Measurements from ENCODE around the gene HNRNPM. TPM values are rescaled to one million over a fixed set of nuclear protein-coding genes. Genes with fewer than 3 reads are reported as not detected.

Gene HNRNPM
- total and polyA plus RNA-seq, 2 experiments from 2014 or later = 69.3 to 159 TPM

GRCh38 chr19:8517551-8518442 is 73.0 kb downstream of the HNRNPM start:
- H3K9me2 ChIP-seq (replicated peaks; ENCODE audit: insufficient read depth) = no peaks in the 10 kb centered on the region
- H3K9me3 ChIP-seq (ENCODE audit: low read depth) = no peaks in the 10 kb centered on the region
- H3K4me1 ChIP-seq (ENCODE audit: insufficient read depth) = peaks cover 11% of the 10 kb centered on the region
- no peaks in the 10 kb centered on the region for H3K36me3 ChIP-seq (replicated peaks; ENCODE audit: insufficient read depth, low read depth)
- H3K27me3 ChIP-seq = no peaks in the 10 kb centered on the region
- DNase-seq (ENCODE audit: low spot score) = no peak
- H3K27ac ChIP-seq = no peak overlapping the region
- WGBS (ENCODE audit: low lambda C conversion rate, missing lambda C conversion rate) = 58% methylated on average over 10 of the region's 10 CpGs
- peaks cover 4% of the 10 kb centered on the region for H3K79me2 ChIP-seq
- no peak overlapping the region for H3K4me2 ChIP-seq
- TF ChIP-seq EZH2phosphoT487 (IDR thresholded peaks at IDR 0.05; ENCODE audit: low read depth, severe bottlenecking, unreplicated experiment) = no peak
- no peak for TF ChIP-seq EZH2 (IDR thresholded peaks at IDR 0.05; ENCODE audit: borderline replicate concordance)
- TF ChIP-seq CTCF (IDR thresholded peaks at IDR 0.05; ENCODE audit: poor library complexity) = no peak
- H4K20me1 ChIP-seq (ENCODE audit: insufficient read depth, poor library complexity, severe bottlenecking) = no peaks in the 10 kb centered on the region
- no peak overlapping the region for H3K4me3 ChIP-seq
- no peak overlapping the region for H2AFZ ChIP-seq

GRCh38 chr19:8518536-8518935 is 73.8 kb downstream of the HNRNPM start:
- no peak for TF ChIP-seq EZH2phosphoT487 (IDR thresholded peaks at IDR 0.05; ENCODE audit: low read depth, severe bottlenecking, unreplicated experiment)
- TF ChIP-seq EZH2 (IDR thresholded peaks at IDR 0.05; ENCODE audit: borderline replicate concordance) = no peak
- TF ChIP-seq CTCF (IDR thresholded peaks at IDR 0.05; ENCODE audit: poor library complexity) = no peak
- H3K27me3 ChIP-seq = no peaks in the 10 kb centered on the region
- no peak for DNase-seq (ENCODE audit: low spot score)
- no peaks in the 10 kb centered on the region for H3K36me3 ChIP-seq (replicated peaks; ENCODE audit: insufficient read depth, low read depth)
- peaks cover 5% of the 10 kb centered on the region for H3K4me1 ChIP-seq (ENCODE audit: insufficient read depth)
- H3K4me3 ChIP-seq = no peak overlapping the region
- H3K27ac ChIP-seq = no peak overlapping the region
- no peaks in the 10 kb centered on the region for H3K79me2 ChIP-seq
- H4K20me1 ChIP-seq (ENCODE audit: insufficient read depth, poor library complexity, severe bottlenecking) = no peaks in the 10 kb centered on the region
- no peak overlapping the region for H2AFZ ChIP-seq
- WGBS (ENCODE audit: low lambda C conversion rate, missing lambda C conversion rate) = 87% methylated on average over 11 of the region's 11 CpGs
- H3K9me2 ChIP-seq (replicated peaks; ENCODE audit: insufficient read depth) = no peaks in the 10 kb centered on the region
- H3K4me2 ChIP-seq = no peak overlapping the region
- H3K9me3 ChIP-seq (ENCODE audit: low read depth) = no peaks in the 10 kb centered on the region

GRCh38 chr19:8519388-8519787 is 74.6 kb downstream of the HNRNPM start:
- Histone ChIP-seq H3K4me2 (no peak overlapping the region), H3K27ac (no peak overlapping the region), H3K36me3 (replicated peaks; ENCODE audit: insufficient read depth, low read depth) (no peaks in the 10 kb centered on the region), H3K9me2 (replicated peaks; ENCODE audit: insufficient read depth) (no peaks in the 10 kb centered on the region), H3K4me1 (ENCODE audit: insufficient read depth) (peaks cover 2% of the 10 kb centered on the region), H2AFZ (no peak overlapping the region), H3K9me3 (ENCODE audit: low read depth) (no peaks in the 10 kb centered on the region), H3K4me3 (no peak overlapping the region), H3K79me2 (no peaks in the 10 kb centered on the region), H3K27me3 (no peaks in the 10 kb centered on the region), H4K20me1 (ENCODE audit: insufficient read depth, poor library complexity, severe bottlenecking) (no peaks in the 10 kb centered on the region)
- no peak for TF ChIP-seq CTCF (IDR thresholded peaks at IDR 0.05; ENCODE audit: poor library complexity)
- WGBS (ENCODE audit: low lambda C conversion rate, missing lambda C conversion rate) = 98% methylated on average over 6 of the region's 6 CpGs
- DNase-seq (ENCODE audit: low spot score) = no peak

Measured in hepatocyte (in vitro differentiated cells).